MM.1S (cell line): Measurements from ENCODE around the gene ALB.

Experiments used
- DNase-seq: peaks from one replicate; pipeline ENCODE4 v3.0.0-alpha.2; 2015
- H2AFZ ChIP-seq: fragments of 300-600 bp; sonication (generic); 2 replicates; pipeline ENCODE4 v1.6.0; 2016; ENCODE audit warnings: antibody characterized with exemption, low read length
- H3F3A ChIP-seq: fragments of 300-600 bp; sonication (generic); 2 replicates; pipeline ENCODE4 v1.6.1; 2016; ENCODE audit warnings: mild to moderate bottlenecking, antibody characterized with exemption, low read length, moderate library complexity, mixed read lengths; ENCODE audit not compliant: insufficient read depth
- H3K27ac ChIP-seq: fragments of 300-600 bp; sonication (generic); 2 replicates; pipeline ENCODE4 v1.5.1; 2016; ENCODE audit warnings: mild to moderate bottlenecking, low read length
- H3K27me3 ChIP-seq: fragments of 300-600 bp; sonication (generic); replicated peaks from 2 replicates; pipeline ENCODE4 v1.6.0; 2016; ENCODE audit warnings: low read length; ENCODE audit not compliant: insufficient read depth
- H3K36me3 ChIP-seq: fragments of 300-600 bp; sonication (generic); replicated peaks from 2 replicates; pipeline ENCODE4 v1.6.1; 2016; ENCODE audit warnings: mild to moderate bottlenecking, low read length, mixed read lengths; ENCODE audit not compliant: insufficient read depth
- H3K4me1 ChIP-seq: fragments of 300-600 bp; sonication (generic); 2 replicates; pipeline ENCODE4 v1.6.1; 2016; ENCODE audit warnings: low read length, mixed read lengths
- H3K4me2 ChIP-seq: fragments of 300-600 bp; sonication (generic); 2 replicates; pipeline ENCODE4 v1.6.0; 2016; ENCODE audit warnings: low read depth, low read length
- H3K4me3 ChIP-seq: fragments of 300-600 bp; sonication (generic); 2 replicates; pipeline ENCODE4 v1.5.1; 2016; ENCODE audit warnings: low read length, mixed read lengths
- H3K79me2 ChIP-seq: fragments of 300-600 bp; sonication (generic); 2 replicates; pipeline ENCODE4 v1.6.1; 2016; ENCODE audit warnings: mixed run types, low read length, mixed read lengths
- H3K9ac ChIP-seq: fragments of 300-600 bp; sonication (generic); 2 replicates; pipeline ENCODE4 v1.6.1; 2016; ENCODE audit warnings: low read length, mixed read lengths
- H3K9me2 ChIP-seq: fragments of 300-600 bp; sonication (generic); replicated peaks from 2 replicates; pipeline ENCODE4 v1.6.1; 2016; ENCODE audit warnings: mild to moderate bottlenecking, low read length, mixed read lengths; ENCODE audit not compliant: insufficient read depth
- H3K9me3 ChIP-seq: fragments of 300-600 bp; sonication (generic); replicated peaks from 2 replicates; pipeline ENCODE4 v1.6.1; 2016; ENCODE audit warnings: mild to moderate bottlenecking, low read length, mixed read lengths; ENCODE audit not compliant: insufficient read depth
- H4K20me1 ChIP-seq: fragments of 300-600 bp; sonication (generic); 2 replicates; pipeline ENCODE4 v1.6.1; 2016; ENCODE audit warnings: mild to moderate bottlenecking, low read length, moderate library complexity, mixed read lengths; ENCODE audit not compliant: insufficient read depth
- EZH2 ChIP-seq: fragments of 300-600 bp; sonication (generic); optimal IDR thresholded peaks from 2 replicates; pipeline ENCODE3; 2017; ENCODE audit warnings: low read depth, mild to moderate bottlenecking, antibody characterized with exemption, low read length, mixed read lengths
- EZH2phosphoT487 ChIP-seq: fragments of 300-600 bp; sonication (generic); IDR thresholded peaks from 2 replicates; pipeline ENCODE4 v1.6.1; 2018; ENCODE audit warnings: antibody characterized with exemption, low read length
- TF ChIP-seq, protein P1 (sequence below): fragments of 300-600 bp; sonication (generic); IDR thresholded peaks from 2 replicates; pipeline ENCODE4 v1.5.1; 2016; ENCODE audit warnings: antibody characterized with exemption, low read length, mixed read lengths

The ALB gene

DNA sequence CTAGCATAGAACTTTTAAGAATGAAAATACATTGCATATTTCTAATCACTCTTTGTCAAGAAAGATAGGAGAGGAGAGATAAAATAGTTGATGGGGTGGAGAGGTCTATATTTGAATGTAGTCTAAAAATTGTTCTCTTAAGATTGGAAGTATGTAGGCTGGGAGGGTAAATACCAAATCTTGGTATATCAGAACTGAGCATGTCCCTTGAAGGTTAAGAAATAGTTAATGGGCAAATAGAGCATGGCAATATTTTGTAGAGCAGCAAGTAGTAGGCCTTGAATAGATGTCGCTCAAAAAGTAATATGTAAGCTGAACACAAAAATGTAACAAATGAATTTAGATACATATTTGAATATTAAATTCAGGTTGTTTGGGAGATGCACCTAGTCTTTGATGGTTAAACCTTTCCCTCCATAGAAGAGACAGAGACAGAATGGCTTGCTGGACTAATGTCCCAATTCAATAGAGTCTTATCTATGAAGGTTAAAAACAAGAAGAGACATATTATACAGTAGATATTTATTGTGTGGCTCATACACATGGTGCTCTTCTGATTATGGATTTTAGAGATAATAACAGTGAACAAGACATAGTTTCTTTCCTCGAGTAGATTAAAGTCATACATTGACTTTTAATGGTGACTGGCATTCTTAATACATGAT lies 12.5 kb downstream of the ALB start:
- no peak overlapping the region for H3K9ac ChIP-seq
- H3K9me3 ChIP-seq = no peaks in the 10 kb centered on the region
- no peaks in the 10 kb centered on the region for H3K27me3 ChIP-seq
- no peak overlapping the region for H3K4me3 ChIP-seq
- no peaks in the 10 kb centered on the region for H3K9me2 ChIP-seq
- H3K4me2 ChIP-seq = no peak overlapping the region
- H3K27ac ChIP-seq = no peak overlapping the region
- no peaks in the 10 kb centered on the region for H3K4me1 ChIP-seq
- no peak for TF ChIP-seq EZH2phosphoT487
- TF ChIP-seq EZH2 = no peak
- TF ChIP-seq, protein P1, sequence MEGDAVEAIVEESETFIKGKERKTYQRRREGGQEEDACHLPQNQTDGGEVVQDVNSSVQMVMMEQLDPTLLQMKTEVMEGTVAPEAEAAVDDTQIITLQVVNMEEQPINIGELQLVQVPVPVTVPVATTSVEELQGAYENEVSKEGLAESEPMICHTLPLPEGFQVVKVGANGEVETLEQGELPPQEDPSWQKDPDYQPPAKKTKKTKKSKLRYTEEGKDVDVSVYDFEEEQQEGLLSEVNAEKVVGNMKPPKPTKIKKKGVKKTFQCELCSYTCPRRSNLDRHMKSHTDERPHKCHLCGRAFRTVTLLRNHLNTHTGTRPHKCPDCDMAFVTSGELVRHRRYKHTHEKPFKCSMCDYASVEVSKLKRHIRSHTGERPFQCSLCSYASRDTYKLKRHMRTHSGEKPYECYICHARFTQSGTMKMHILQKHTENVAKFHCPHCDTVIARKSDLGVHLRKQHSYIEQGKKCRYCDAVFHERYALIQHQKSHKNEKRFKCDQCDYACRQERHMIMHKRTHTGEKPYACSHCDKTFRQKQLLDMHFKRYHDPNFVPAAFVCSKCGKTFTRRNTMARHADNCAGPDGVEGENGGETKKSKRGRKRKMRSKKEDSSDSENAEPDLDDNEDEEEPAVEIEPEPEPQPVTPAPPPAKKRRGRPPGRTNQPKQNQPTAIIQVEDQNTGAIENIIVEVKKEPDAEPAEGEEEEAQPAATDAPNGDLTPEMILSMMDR = no peak
- H3F3A ChIP-seq = no peaks in the 10 kb centered on the region
- H3K79me2 ChIP-seq = no peaks in the 10 kb centered on the region
- no peak overlapping the region for H2AFZ ChIP-seq
- H4K20me1 ChIP-seq = no peaks in the 10 kb centered on the region
- H3K36me3 ChIP-seq = no peaks in the 10 kb centered on the region
- DNase-seq = no peak

DNA sequence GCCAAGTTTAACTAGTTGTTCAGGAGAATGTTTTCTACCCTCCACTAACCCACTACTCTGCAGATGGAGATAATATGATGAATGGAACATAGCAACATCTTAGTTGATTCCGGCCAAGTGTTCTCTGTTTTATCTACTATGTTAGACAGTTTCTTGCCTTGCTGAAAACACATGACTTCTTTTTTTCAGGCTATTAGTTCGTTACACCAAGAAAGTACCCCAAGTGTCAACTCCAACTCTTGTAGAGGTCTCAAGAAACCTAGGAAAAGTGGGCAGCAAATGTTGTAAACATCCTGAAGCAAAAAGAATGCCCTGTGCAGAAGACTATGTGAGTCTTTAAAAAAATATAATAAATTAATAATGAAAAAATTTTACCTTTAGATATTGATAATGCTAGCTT lies 13.3 kb downstream of the ALB start:
- Histone ChIP-seq H3K79me2 (no peaks in the 10 kb centered on the region), H3K9ac (no peak overlapping the region), H3K9me2 (no peaks in the 10 kb centered on the region), H3K4me2 (no peak overlapping the region), H3K9me3 (no peaks in the 10 kb centered on the region), H3F3A (no peaks in the 10 kb centered on the region), H3K36me3 (no peaks in the 10 kb centered on the region), H3K4me1 (no peaks in the 10 kb centered on the region), H3K4me3 (no peak overlapping the region), H3K27ac (no peak overlapping the region), H2AFZ (no peak overlapping the region), H4K20me1 (no peaks in the 10 kb centered on the region), H3K27me3 (no peaks in the 10 kb centered on the region)
- TF ChIP-seq, protein P1 = no peak
- TF ChIP-seq EZH2phosphoT487 (no peak), EZH2 (no peak)
- DNase-seq = no peak

DNA sequence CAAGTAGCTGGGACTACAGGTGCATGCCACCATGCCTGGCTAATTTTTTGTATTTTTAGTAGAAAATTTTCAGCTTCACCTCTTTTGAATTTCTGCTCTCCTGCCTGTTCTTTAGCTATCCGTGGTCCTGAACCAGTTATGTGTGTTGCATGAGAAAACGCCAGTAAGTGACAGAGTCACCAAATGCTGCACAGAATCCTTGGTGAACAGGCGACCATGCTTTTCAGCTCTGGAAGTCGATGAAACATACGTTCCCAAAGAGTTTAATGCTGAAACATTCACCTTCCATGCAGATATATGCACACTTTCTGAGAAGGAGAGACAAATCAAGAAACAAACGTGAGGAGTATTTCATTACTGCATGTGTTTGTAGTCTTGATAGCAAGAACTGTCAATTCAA lies 13.9 kb downstream of the ALB start:
- H3K36me3 ChIP-seq = no peaks in the 10 kb centered on the region
- no peaks in the 10 kb centered on the region for H3K79me2 ChIP-seq
- H3K9me2 ChIP-seq = no peaks in the 10 kb centered on the region
- H3K9ac ChIP-seq = no peak overlapping the region
- H3K4me1 ChIP-seq = no peaks in the 10 kb centered on the region
- H3K9me3 ChIP-seq = no peaks in the 10 kb centered on the region
- no peaks in the 10 kb centered on the region for H4K20me1 ChIP-seq
- H3K4me3 ChIP-seq = no peak overlapping the region
- no peak overlapping the region for H3K27ac ChIP-seq
- H3F3A ChIP-seq = no peaks in the 10 kb centered on the region
- no peak overlapping the region for H2AFZ ChIP-seq
- DNase-seq = no peak
- no peak overlapping the region for H3K4me2 ChIP-seq
- H3K27me3 ChIP-seq = no peaks in the 10 kb centered on the region
- TF ChIP-seq EZH2 = no peak
- TF ChIP-seq, protein P1 = no peak
- TF ChIP-seq EZH2phosphoT487 = no peak
